Kidney epithelial cell (primary cell): ENCODE measurements around the gene CTNNBIP1. TPM values are rescaled to one million over a fixed set of nuclear protein-coding genes. Genes with fewer than 3 reads are reported as not detected.

Source experiments
- DNase-seq: peaks from one replicate; pipeline ENCODE4 v3.0.0-alpha.2; 2010; ENCODE audit warnings: low read depth
- H3K27me3 ChIP-seq: 2 replicates; pipeline ENCODE4 v1.6.0; 2011; ENCODE audit warnings: low read length; ENCODE audit not compliant: control insufficient read depth, insufficient read depth
- H3K36me3 ChIP-seq: 2 replicates; pipeline ENCODE4 v1.5.1; 2011; ENCODE audit warnings: low read length; ENCODE audit not compliant: control insufficient read depth, insufficient read depth
- H3K4me3 ChIP-seq: 2 replicates; pipeline ENCODE4 v1.5.1; 2011; ENCODE audit warnings: low read depth, mild to moderate bottlenecking, control low read depth, low read length
- CTCF ChIP-seq: IDR thresholded peaks from 2 replicates; pipeline ENCODE4 v1.5.1; 2011; ENCODE audit warnings: mild to moderate bottlenecking, moderate library complexity, low read length, control low read depth, inconsistent platforms; ENCODE audit not compliant: insufficient read depth, poor library complexity, severe bottlenecking
- total RNA-seq: library from RNA; depleted of rRNA; stranded (reverse); fragments of >200 nt; gene quantifications from 2 replicates; pipeline ENCODE4 v1.2.3, GENCODE V29; 2015

Gene CTNNBIP1
- total RNA-seq, 1 donor from 2014 or later, result 27.4 TPM

GRCh38 chr1:9838946-9839345 lies 71.1 kb downstream of the CTNNBIP1 start:
- TF ChIP-seq CTCF, result no peak
- Histone ChIP-seq H3K4me3 (no peak overlapping the region), H3K36me3 (no peaks in the 10 kb centered on the region), H3K27me3 (no peaks in the 10 kb centered on the region)
- no peak for DNase-seq

- DNase-seq, result no peak
- Histone ChIP-seq H3K36me3 (no peaks in the 10 kb centered on the region), H3K4me3 (no peak overlapping the region), H3K27me3 (no peaks in the 10 kb centered on the region)
- no peak for TF ChIP-seq CTCF
These were observed 73.5 kb downstream of the CTNNBIP1 start for GRCh38 chr1:9836632-9836960.

- Histone ChIP-seq H3K27me3 (no peaks in the 10 kb centered on the region), H3K36me3 (no peaks in the 10 kb centered on the region), H3K4me3 (no peak overlapping the region)
- no peak for TF ChIP-seq CTCF
- DNase-seq, result no peak
These were observed 74.1 kb downstream of the CTNNBIP1 start for GRCh38 chr1:9835758-9836631.

- no peak for DNase-seq
- Histone ChIP-seq H3K4me3 (no peak overlapping the region), H3K36me3 (no peaks in the 10 kb centered on the region), H3K27me3 (no peaks in the 10 kb centered on the region)
- TF ChIP-seq CTCF, result no peak
These were observed 74.7 kb downstream of the CTNNBIP1 start for GRCh38 chr1:9835404-9835757.

- Histone ChIP-seq H3K27me3 (no peaks in the 10 kb centered on the region), H3K4me3 (no peak overlapping the region), H3K36me3 (no peaks in the 10 kb centered on the region)
- TF ChIP-seq CTCF, result no peak
- DNase-seq, result no peak
These were observed 76.4 kb downstream of the CTNNBIP1 start for GRCh38 chr1:9833632-9834031.
